Breast epithelium (tissue), 3 donors: Measurements from ENCODE around the gene POLR1B.

Source experiments
- POLR2A ChIP-seq: fragments of 450-650 bp; IDR thresholded peaks from one replicate; pipeline ENCODE4 v1.6.1; 2016; ENCODE audit warnings: antibody characterized with exemption, mild to moderate bottlenecking, moderate library complexity
- POLR2AphosphoS5 ChIP-seq, 3 donors: sonication (generic); formaldehyde crosslinking; IDR thresholded peaks; one replicate each; pipeline ENCODE4 v1.6.1; 2017; ENCODE audit warnings: antibody characterized with exemption in 3 of 3
- TF ChIP-seq, protein P1 (sequence below), 3 donors: fragments of 450-650 bp; IDR thresholded peaks; one replicate each; pipeline ENCODE4 v1.5.1; 2016 to 2017; ENCODE audit warnings: antibody characterized with exemption in 3 of 3, mild to moderate bottlenecking in 3 of 3, moderate library complexity in 3 of 3

DNA sequence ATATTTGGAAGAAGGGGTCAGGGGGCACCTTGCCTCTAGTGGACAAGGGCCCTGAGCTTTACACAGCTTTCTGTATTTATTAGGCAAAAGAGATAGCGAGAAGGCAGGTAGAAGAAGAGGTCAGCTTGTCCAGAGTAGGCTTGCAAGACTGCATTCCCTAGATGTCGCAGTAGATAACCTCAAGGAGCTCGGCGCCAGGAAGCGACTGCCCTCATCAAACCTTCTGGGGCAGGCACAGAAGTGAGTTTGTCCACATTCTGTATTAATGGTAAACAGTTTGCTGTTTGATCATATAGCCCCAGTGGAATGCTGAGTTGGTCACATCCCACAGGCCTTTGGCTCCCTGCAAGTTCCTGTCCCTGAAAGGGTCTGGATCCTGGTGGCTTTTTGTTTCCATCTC lies 49.1 kb downstream of the POLR1B start:
- TF ChIP-seq, protein P1, sequence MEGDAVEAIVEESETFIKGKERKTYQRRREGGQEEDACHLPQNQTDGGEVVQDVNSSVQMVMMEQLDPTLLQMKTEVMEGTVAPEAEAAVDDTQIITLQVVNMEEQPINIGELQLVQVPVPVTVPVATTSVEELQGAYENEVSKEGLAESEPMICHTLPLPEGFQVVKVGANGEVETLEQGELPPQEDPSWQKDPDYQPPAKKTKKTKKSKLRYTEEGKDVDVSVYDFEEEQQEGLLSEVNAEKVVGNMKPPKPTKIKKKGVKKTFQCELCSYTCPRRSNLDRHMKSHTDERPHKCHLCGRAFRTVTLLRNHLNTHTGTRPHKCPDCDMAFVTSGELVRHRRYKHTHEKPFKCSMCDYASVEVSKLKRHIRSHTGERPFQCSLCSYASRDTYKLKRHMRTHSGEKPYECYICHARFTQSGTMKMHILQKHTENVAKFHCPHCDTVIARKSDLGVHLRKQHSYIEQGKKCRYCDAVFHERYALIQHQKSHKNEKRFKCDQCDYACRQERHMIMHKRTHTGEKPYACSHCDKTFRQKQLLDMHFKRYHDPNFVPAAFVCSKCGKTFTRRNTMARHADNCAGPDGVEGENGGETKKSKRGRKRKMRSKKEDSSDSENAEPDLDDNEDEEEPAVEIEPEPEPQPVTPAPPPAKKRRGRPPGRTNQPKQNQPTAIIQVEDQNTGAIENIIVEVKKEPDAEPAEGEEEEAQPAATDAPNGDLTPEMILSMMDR (IDR thresholded peaks at IDR 0.05) = no peak
- TF ChIP-seq POLR2AphosphoS5 (IDR thresholded peaks at IDR 0.05) (no peak), POLR2A (no peak)
